Activated naive CD4-positive, alpha-beta T cell treated with anti-CD3 and anti-CD28 coated beads, Interleukin-2, amount 50 U/mL, for 72 hours (primary cell): ENCODE measurements around the gene PARD3B. TPM values are rescaled to one million over a fixed set of nuclear protein-coding genes. Genes with fewer than 3 reads are reported as not detected.

Experiments
- ATAC-seq, 2 donors: fragments of 150-1000 bp; cut with Tn5 transposase; 2 replicates each; pipeline ENCODE4 v1.10.0; 2021; ENCODE audit warnings: mild to moderate bottlenecking in 2 of 2, moderate library complexity in 2 of 2
- DNase-seq, 2 donors: peaks; one replicate each; pipeline ENCODE4 v3.0.0; 2021 to 2022; ENCODE audit warnings: low spot score in 2 of 2
- H3K27ac Mint-ChIP-seq, 2 donors: one replicate each; pipeline ENCODE4 v1.8.0; 2022; ENCODE audit warnings: mild to moderate bottlenecking in 2 of 2, mixed read lengths in 2 of 2
- H3K36me3 Mint-ChIP-seq, 2 donors: one replicate each; pipeline ENCODE4 v1.8.0; 2022; ENCODE audit warnings: mixed read lengths in 2 of 2
- H3K9me3 Mint-ChIP-seq, 2 donors: one replicate each; pipeline ENCODE4 v1.8.0; 2022; ENCODE audit warnings: mixed read lengths in 2 of 2
- total RNA-seq, 2 donors: library from RNA; stranded (reverse); gene quantifications; one replicate each; pipeline ENCODE4 v1.2.3, GENCODE V29; 2022

The PARD3B gene
- total RNA-seq, 2 donors from 2014 or later, result 0.09 to 0.35 TPM

DNA sequence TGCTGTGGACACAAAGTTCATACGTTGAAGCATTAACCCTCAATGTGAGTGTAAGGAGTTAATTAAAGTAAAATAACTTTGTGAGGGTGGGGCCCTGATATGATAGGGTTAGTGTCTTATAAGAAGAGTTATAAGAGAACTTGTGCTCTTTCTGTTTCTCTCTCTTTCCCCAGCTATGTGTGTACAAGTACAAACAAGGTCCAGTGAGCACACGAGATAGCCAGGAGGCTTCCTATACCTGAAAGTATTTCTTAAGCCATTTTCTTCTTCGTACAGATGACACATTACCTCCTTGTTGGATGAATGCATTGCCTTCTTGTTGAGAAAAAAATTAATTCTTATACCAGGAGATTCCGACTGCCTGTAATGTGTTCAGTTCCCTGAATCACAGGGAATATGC, 301.2 kb downstream of the PARD3B start:
- no peaks in the 10 kb centered on the region for H3K36me3 Mint-ChIP-seq
- DNase-seq, result no peak
- H3K27ac Mint-ChIP-seq, result no peak overlapping the region

DNA sequence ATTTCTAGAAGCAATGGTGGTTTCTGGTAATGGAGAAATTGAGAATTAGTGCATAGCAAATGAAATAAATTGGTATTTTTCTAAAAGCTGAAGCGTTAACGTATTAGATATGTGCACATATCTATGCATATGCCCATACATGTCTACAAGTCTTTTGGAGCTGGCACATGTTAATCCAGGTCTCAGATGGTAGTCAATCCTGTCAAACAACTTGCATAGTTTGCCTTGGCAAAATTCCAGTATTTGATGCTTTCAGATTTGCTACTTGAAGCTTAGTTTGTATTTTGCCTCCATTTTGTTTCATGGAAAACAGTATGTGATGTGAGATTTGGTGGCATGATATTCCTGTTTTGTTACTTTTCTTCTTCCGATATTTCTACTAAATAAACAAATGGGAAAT, 304.6 kb downstream of the PARD3B start:
- no peaks in the 10 kb centered on the region for H3K36me3 Mint-ChIP-seq
- H3K9me3 Mint-ChIP-seq, result no peaks in the 10 kb centered on the region
- DNase-seq, result no peak
- H3K27ac Mint-ChIP-seq, result no peak overlapping the region
- ATAC-seq, result no peak

More for the DNA sequence above, 301.2 kb downstream of the PARD3B start:
- no peak for ATAC-seq
- no peaks in the 10 kb centered on the region for H3K9me3 Mint-ChIP-seq

DNA sequence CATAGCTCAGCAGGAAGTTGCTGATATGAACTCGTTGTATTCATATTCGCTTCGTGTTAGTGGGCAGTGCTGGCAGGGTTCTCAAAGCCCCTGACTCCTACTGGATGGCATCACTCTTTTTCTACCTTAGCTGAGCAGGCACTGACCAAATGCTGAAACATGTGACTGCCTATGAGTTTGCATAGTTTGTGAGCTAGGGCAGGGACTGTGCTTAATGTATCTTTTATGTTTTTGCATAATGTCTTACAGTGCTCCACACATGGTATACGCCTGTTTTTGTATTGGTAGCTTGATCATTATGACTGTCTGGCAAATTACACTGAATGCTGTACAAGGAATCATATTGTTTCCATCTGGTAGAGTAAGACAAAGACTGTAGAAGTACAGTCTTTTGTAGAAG, 305.3 kb downstream of the PARD3B start:
- H3K27ac Mint-ChIP-seq, result no peak overlapping the region
- no peaks in the 10 kb centered on the region for H3K36me3 Mint-ChIP-seq
- DNase-seq, result no peak
- H3K9me3 Mint-ChIP-seq, result peaks cover 0 to 2% of the 10 kb centered on the region in 2 donors
- ATAC-seq, result no peak

DNA sequence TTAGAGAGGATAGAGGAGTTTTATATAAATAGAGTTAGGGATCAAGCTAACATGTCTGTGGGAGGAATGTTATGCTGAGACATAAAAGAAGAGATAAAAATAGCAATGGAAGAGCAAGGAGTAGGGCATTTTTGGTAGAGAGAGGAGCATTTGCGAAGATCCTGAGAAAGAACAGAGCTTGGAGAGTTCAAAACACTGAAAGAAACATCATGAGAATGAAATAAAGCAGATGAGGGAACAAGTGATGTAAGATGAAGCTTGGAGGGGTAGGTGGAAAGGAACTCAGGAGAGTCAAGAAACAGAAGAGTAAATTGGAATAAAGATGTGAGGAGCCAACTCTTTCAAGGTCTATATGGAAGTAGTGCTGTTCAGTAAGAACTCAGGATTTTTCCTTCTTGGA, 308.6 kb downstream of the PARD3B start:
- ATAC-seq (no peak), DNase-seq (no peak)
- Mint-ChIP-seq H3K9me3 (peaks cover 0 to 3% of the 10 kb centered on the region in 2 donors), H3K27ac (no peak overlapping the region), H3K36me3 (no peaks in the 10 kb centered on the region)

DNA sequence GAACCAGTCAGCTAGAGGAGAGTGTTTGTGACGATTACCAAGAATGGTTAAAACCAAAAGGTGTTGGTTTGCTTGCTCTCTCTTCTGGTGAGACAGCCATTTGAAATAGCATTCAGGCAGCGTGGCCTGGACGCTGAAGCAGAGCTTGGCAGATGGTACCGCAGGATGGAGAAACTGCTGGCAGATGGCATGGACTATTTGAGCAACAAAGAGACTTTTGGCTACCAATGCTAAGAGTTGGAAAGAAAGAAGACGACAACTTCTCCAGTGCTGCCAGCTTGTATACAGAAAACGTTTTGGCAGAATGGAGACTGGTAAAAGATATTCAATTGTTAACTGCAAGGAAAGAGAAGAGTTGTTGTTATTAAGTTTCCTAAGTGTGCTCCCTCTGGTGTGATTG, 315.0 kb downstream of the PARD3B start:
- no peak for DNase-seq
- ATAC-seq, result no peak
- H3K36me3 Mint-ChIP-seq, result no peaks in the 10 kb centered on the region
- peaks cover 3 to 8% of the 10 kb centered on the region in 2 donors for H3K9me3 Mint-ChIP-seq
- H3K27ac Mint-ChIP-seq, result no peak overlapping the region

DNA sequence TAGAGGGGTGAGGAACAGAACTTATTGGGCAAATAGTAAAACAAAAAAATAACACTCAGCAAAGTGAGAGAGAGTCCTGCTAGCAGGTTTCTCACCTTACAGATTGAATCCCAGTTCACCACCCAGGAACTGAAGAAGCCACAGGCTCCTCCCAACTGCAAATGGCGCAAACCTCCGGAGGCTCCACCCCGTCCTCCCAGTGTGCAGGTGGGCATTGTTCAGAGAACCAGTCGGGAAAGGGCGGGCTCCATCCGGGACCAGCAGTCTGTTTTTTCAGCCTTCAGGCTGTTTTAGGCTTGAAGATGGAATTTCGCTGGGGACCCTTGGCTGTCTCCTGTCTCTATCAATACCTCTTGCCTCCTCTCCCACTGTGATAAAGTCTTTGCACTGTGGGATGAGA, 317.5 kb downstream of the PARD3B start:
- Mint-ChIP-seq H3K9me3 (peaks cover 0 to 8% of the 10 kb centered on the region in 2 donors), H3K36me3 (no peaks in the 10 kb centered on the region), H3K27ac (no peak overlapping the region)
- ATAC-seq (no peak), DNase-seq (no peak)

DNA sequence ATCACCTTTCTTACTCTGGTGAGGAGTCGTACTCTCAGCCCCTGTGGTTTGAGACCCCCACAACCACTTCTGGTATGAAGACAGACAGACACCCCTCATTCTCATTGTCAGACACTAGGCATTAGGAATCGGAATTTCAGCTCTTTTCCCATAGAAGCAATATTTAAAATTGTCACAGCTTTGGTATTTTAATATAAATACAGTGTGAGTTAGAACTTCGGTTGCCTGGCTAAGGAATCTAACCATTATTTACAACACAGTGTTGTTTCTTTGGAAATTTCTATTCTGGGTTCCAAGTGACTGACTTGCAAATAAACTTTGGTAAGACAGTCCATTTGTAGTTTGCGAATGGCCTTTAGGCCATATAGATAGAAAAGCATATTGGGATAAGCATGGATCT, 318.1 kb downstream of the PARD3B start:
- no peak for DNase-seq
- H3K27ac Mint-ChIP-seq, result no peak overlapping the region
- H3K9me3 Mint-ChIP-seq, result peaks cover 0 to 8% of the 10 kb centered on the region in 2 donors
- no peaks in the 10 kb centered on the region for H3K36me3 Mint-ChIP-seq
- no peak for ATAC-seq

DNA sequence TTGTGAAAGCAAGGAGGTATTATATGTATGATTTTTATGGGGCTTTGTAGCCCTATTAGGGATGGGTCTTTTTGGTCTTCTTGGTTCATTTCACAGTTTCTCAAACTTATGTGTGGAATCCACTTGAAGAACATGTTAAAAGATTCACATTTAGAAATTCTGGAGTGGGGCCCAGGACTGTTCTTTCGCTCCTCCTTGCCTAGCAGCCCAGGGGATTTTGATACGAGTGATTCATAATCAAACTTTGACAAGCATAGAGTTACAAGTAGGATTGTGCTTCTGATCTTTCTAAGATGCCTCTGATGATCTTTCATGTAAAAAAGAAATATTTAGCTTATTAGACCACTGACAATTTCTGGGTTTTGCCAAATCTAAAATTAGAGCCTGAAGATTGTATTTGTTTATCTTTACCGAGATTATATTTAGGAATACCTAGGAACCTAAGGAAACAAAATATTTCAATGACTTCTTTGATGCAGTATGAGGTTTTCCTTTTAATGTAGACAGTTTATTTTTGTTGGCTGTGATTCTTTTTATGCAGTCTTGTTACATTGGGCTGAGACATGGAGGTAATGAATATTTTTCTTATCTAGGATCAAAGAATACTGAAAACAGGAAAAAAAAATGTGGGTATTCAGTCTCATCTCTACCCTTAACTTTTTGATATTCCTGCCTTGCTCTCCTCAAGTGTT, 324.0 kb downstream of the PARD3B start:
- Mint-ChIP-seq H3K27ac (no peak overlapping the region), H3K9me3 (peaks cover 3 to 9% of the 10 kb centered on the region in 2 donors)

DNA sequence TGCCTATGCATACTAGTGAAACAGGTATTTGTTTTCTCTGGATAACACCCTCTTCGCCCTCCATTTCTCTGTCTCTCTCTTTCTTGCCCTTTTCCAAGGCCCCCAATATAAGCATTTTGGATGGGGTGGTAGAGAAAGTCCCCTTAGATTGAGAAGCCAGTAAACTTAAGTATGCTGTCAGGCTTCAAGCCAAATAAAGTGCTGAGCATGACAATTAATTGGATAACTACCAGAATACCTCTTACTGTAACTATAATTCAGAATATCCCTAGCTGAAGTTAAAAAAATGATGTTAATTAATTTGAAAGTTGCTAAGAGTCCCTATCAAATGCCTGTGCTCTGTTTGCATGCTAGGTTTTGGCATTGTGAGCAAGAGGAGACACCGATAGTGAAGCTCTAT, 324.8 kb downstream of the PARD3B start:
- peaks cover 5% of the 10 kb centered on the region in 2 donors for H3K36me3 Mint-ChIP-seq
- peaks cover 3 to 9% of the 10 kb centered on the region in 2 donors for H3K9me3 Mint-ChIP-seq
- no peak for ATAC-seq
- H3K27ac Mint-ChIP-seq, result peak overlapping the region in 1 of 2 donors; percentile 35
- no peak for DNase-seq

More for the DNA sequence above, 324.0 kb downstream of the PARD3B start:
- peaks cover 5% of the 10 kb centered on the region in 2 donors for H3K36me3 Mint-ChIP-seq
- DNase-seq (no peak), ATAC-seq (no peak)

DNA sequence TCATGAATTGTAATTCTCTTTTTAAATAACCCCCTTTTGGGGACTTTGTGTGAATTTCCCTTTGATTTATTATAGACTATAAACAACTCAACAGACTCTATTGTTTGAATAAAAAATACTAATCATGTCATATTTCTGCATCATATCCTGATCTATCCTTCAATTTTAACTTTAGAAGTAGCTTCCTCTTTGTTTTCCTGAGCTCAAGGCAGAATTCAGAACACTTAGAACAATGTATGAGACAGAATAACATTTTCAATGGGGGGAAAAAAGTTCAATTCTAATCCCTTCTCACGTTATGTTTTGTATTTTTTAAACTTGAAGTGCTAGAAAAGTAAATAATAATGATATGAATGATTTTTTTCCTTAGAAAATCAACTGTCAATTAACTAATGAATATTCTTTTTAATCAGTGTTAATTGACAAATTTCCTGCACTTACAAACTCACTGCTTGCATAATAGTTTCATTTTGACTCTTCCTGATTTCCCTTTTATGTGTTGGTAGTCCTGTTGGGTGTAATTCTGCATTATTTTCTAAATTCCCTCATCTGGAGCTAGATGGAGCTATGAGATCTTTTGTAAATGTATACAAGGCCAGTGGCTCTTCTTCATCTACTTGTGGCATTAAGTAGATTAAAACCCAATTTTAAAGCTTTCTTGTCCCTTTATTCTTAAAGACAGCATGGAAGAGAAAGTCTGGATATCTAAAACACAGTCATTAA, 326.1 kb downstream of the PARD3B start:
- peaks cover 5% of the 10 kb centered on the region in 2 donors for H3K36me3 Mint-ChIP-seq
- H3K9me3 Mint-ChIP-seq, result peaks cover 3 to 9% of the 10 kb centered on the region in 2 donors
- no peak for DNase-seq
- H3K27ac Mint-ChIP-seq, result no peak overlapping the region
- peak in 1 of 2 donors; percentile 60 for ATAC-seq

DNA sequence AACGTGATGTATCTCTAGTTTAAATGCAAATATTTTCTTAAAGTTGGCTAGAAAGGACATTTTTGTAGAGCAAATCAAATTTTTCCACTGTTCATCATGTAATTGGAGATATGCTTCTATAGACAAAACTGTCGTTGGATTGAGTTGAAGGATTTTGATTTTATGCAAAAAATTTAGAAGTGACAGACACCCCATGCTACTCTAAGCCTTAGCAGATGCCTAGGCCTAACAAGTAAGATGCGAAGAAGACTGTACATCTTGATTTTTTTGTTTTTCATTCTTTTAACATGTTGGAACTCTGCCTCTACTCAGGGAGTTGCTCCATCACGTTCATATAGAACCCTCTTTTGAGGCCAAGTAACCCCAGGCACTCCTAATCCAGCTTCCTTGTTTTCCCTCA, 331.0 kb downstream of the PARD3B start:
- Mint-ChIP-seq H3K27ac (no peak overlapping the region), H3K9me3 (peaks cover 3 to 9% of the 10 kb centered on the region in 2 donors), H3K36me3 (peaks cover 5 to 9% of the 10 kb centered on the region in 2 donors)
- DNase-seq (no peak), ATAC-seq (no peak)

DNA sequence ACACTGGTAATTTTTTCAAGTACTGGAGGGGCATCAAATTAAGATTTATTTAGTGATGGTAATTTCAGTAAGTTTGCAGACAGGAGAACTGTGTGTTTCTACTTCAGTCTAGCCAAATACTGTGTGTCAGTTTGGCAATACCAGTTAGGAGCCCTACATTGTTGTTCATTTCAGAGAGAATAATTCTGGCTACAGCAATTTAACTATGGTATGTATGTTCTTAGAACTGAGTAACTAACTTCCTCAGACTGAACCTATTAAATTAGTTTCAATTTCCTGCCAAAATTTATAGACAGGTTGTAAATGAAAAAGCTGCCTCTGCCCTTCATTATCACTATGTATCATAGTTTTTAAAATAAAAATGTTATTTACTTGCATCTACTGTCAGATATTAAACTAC, 332.4 kb downstream of the PARD3B start:
- ATAC-seq (no peak), DNase-seq (no peak)
- peaks cover 3 to 9% of the 10 kb centered on the region in 2 donors for H3K9me3 Mint-ChIP-seq
- no peak overlapping the region for H3K27ac Mint-ChIP-seq
- H3K36me3 Mint-ChIP-seq, result peaks cover 5 to 9% of the 10 kb centered on the region in 2 donors

DNA sequence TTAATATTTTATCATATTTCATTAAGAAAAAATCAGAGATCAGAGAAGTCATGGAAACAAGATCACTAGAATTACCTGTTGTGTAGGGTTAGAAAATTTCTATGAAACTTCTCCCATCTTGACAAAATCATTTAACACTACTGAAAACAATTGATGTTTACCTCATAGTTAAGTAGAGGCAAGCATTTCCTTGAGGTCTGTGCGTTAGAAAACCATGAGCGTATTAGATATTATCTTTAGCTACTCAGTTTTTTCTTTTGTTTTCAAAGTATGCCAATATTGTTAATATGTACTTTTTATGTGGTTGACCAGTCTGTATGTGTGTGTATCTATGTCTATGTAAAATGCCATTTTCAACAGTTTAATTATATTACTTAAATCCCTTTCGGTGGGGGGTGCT, 335.7 kb downstream of the PARD3B start:
- Mint-ChIP-seq H3K9me3 (no peaks in the 10 kb centered on the region), H3K27ac (no peak overlapping the region), H3K36me3 (peaks cover 0 to 4% of the 10 kb centered on the region in 2 donors)
- no peak for ATAC-seq
- DNase-seq, result no peak

DNA sequence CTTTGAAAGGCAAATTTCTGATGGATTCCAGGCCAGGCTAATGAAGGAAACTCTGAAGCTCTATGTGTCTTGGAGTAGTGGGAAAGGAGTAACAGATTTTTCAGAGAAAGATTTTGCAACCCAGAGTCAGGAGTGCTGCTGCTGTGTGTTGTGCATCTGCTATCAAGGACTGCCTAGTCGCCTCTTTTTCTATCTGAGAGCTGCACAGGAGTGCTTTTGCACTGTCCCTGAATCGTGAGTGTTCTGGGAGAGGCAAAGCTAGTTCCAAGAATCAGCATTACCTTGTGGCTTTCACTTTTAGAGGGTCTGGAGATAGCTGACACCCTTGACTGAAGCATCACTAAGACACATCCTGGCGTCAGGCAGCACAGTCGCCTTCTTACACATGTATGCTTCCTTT, 336.4 kb downstream of the PARD3B start:
- no peak overlapping the region for H3K27ac Mint-ChIP-seq
- no peaks in the 10 kb centered on the region for H3K9me3 Mint-ChIP-seq
- peaks cover 0 to 4% of the 10 kb centered on the region in 2 donors for H3K36me3 Mint-ChIP-seq
- peak; percentile 51 to 89 for ATAC-seq
- no peak for DNase-seq

DNA sequence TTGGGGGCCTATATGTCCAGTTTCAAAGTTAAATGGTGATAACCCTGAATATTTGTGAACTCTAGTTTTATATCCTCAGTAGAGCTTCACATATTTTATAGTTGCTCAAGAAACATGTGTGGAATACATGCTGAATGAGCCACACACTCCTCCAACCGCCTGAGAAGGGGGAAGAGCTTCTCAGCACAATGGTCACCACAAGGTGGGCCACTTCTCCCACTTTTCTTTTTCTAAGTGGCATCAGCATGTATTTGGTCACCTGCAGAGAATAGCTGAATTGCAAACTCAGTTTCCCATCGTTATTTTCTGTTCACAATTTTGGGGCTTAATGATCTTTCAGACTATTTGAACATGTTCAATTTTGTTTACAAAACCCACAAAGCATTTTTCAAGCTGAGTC, 340.5 kb downstream of the PARD3B start:
- DNase-seq (no peak), ATAC-seq (no peak)
- H3K9me3 Mint-ChIP-seq, result peaks cover 7 to 8% of the 10 kb centered on the region in 2 donors
- peaks cover 0 to 6% of the 10 kb centered on the region in 2 donors for H3K36me3 Mint-ChIP-seq
- H3K27ac Mint-ChIP-seq, result no peak overlapping the region

DNA sequence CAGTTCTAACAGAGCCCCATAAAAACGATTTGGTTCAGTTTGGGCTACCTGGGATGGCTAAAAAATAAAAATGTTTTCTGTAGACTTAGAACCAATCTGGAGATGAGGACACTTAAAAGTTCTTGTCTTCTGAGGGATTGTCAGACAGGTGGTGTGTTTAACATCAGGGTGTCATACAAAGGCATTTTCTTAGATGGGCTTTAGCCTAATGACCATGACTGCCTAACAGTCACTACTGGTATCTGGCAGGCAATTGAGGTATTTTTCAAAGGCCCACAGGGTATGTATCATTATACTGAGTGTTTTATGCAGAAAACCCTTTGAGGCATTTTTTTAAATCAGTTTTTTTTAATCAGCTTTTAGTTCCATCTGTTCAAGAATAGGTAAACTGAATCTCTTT, 341.4 kb downstream of the PARD3B start:
- peaks cover 7 to 8% of the 10 kb centered on the region in 2 donors for H3K9me3 Mint-ChIP-seq

DNA sequence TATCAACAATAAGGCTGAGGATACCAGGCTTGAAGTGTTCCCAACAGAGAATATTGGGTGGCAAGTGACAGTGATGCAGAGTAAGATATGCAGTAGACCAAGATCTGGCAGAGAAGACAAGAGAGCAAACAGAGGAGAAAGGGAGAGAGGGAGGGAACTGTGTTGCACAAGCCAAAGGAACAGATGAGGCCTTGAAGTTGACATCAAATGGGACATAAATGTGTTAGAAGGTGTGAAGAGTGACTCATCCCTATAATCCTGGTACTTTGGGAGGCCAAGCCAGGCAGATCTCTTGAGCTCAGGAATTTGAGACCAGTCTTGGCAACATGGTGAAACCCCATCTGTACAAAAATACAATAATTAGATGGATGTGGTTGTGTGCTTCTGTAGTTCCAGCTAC, 342.9 kb downstream of the PARD3B start:
- no peak overlapping the region for H3K27ac Mint-ChIP-seq
- DNase-seq, result no peak
- no peak for ATAC-seq
- peaks cover 7 to 8% of the 10 kb centered on the region in 2 donors for H3K9me3 Mint-ChIP-seq
- peaks cover 0 to 6% of the 10 kb centered on the region in 2 donors for H3K36me3 Mint-ChIP-seq

More for the DNA sequence above, 341.4 kb downstream of the PARD3B start:
- DNase-seq (no peak), ATAC-seq (no peak)
- peaks cover 0 to 6% of the 10 kb centered on the region in 2 donors for H3K36me3 Mint-ChIP-seq
- no peak overlapping the region for H3K27ac Mint-ChIP-seq

DNA sequence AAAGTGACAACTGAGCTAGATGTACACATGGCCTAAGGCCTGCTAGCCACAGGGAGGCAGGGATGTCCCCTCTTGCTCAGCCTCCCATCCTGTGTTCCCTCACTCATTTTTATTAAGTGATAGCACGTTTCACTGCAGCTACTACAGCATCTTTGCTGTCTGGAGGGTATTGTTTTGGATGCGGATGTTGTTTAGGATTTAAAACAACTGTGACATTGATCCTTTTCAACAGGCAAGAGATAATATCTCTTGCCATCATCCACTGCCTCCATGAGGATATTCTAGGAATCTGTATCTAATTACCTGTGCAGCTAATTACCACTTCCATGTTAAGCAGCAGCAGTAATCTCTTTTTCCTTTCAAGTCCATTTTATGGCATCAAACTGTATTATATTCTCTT, 345.4 kb downstream of the PARD3B start:
- Mint-ChIP-seq H3K27ac (no peak overlapping the region), H3K36me3 (peaks cover 0 to 6% of the 10 kb centered on the region in 2 donors), H3K9me3 (peaks cover 7 to 8% of the 10 kb centered on the region in 2 donors)
- ATAC-seq (no peak), DNase-seq (no peak)
